ENCODE results near the gene RAI1. TPM values are rescaled to one million over a fixed set of nuclear protein-coding genes. Genes with fewer than 3 reads are reported as not detected.
A peak's percentile ranks its signal among the peaks of the same experiment; 100 is the strongest.

RAI1 gene
- total and polyA plus RNA-seq, 10 of the 15 experiments (the other 5 are each of a cell fraction or from before 2014, with no cell fraction given), result 0.66 to 37.7 (median 6.0) TPM

- TF ChIP-seq ZBTB40 (IDR thresholded peaks at IDR 0.05; ENCODE audit: borderline replicate concordance), result no peak; the same call in 1 of the 2 replicates
- TF ChIP-seq FOXK2 (IDR thresholded peaks at IDR 0.05), result no peak
- peak; percentile 78; the same call in 1 of the 2 replicates for TF ChIP-seq NFYB (IDR thresholded peaks at IDR 0.05; ENCODE audit: insufficient read depth, low read depth, low read length)
- TF ChIP-seq SUZ12 (IDR thresholded peaks at IDR 0.05; ENCODE audit: unreplicated experiment), result no peak
- TF ChIP-seq EP300 (IDR thresholded peaks at IDR 0.05; ENCODE audit: borderline replicate concordance in 1 of 2, control insufficient read depth in 1 of 2, low read depth in 2 of 2, low read length in 2 of 2), result no peak
- TF ChIP-seq GABPA (IDR thresholded peaks at IDR 0.05; ENCODE audit: low read depth), result no peak
- TF ChIP-seq RB1 (IDR thresholded peaks at IDR 0.05; ENCODE audit: borderline replicate concordance), result peak; percentile 75; the same call in 1 of the 2 replicates
- peak; percentile 40 for TF ChIP-seq SMAD1 (IDR thresholded peaks at IDR 0.05; ENCODE audit: low read depth, partially characterized antibody)
- TF ChIP-seq SPI1 (IDR thresholded peaks at IDR 0.05; ENCODE audit: borderline replicate concordance, insufficient read depth, low read depth, low read length), result no peak
- TF ChIP-seq SP1 (IDR thresholded peaks at IDR 0.05; ENCODE audit: low read depth, low read length), result peak; percentile 68
- TF ChIP-seq PAX5 (IDR thresholded peaks at IDR 0.05; ENCODE audit: borderline replicate concordance, low read depth, low read length), result 0 out of 2 replicates have a peak, but pooled peaks have one; percentile 15
- TF ChIP-seq DPF2 (IDR thresholded peaks at IDR 0.05), result peak; percentile 85
- TF ChIP-seq TARDBP (IDR thresholded peaks at IDR 0.05; ENCODE audit: borderline replicate concordance), result no peak
- TF ChIP-seq RCOR1 (conservative IDR thresholded peaks at IDR 0.05; ENCODE audit: low read depth, low read length), result no peak
- TF ChIP-seq JUNB (IDR thresholded peaks at IDR 0.05), result no peak
- TF ChIP-seq HDGF (IDR thresholded peaks at IDR 0.05), result no peak
- peak; percentile 23 for TF ChIP-seq RELA (IDR thresholded peaks at IDR 0.05; ENCODE audit: borderline replicate concordance, partially characterized antibody)
- TF ChIP-seq CREM (IDR thresholded peaks at IDR 0.05; ENCODE audit: low read depth), result peak; percentile 51; the same call in 1 of the 2 replicates
- peak; percentile 91 for TF ChIP-seq SREBF1 (IDR thresholded peaks at IDR 0.05; ENCODE audit: low read length)
- peak; percentile 63; the same call in 2 of the 3 replicates for TF ChIP-seq POU2F2 (IDR thresholded peaks at IDR 0.05; ENCODE audit: borderline replicate concordance, low read depth, low read length)
- TF ChIP-seq RFX5 (IDR thresholded peaks at IDR 0.05; ENCODE audit: low read depth, low read length), result peak; percentile 8; the same call in 1 of the 2 replicates
- TF ChIP-seq SRF (IDR thresholded peaks at IDR 0.05; ENCODE audit: low read depth in 2 of 2, low read length in 2 of 2), result no peak
- TF ChIP-seq NR2C2 (IDR thresholded peaks at IDR 0.05; ENCODE audit: borderline replicate concordance, control insufficient read depth, insufficient read length, low read depth), result no peak
- no peak for TF ChIP-seq NFXL1 (IDR thresholded peaks at IDR 0.05; ENCODE audit: borderline replicate concordance)
- TF ChIP-seq ZNF274 (IDR thresholded peaks at IDR 0.05; ENCODE audit: insufficient read depth, insufficient read length), result no peak
- no peak for TF ChIP-seq CBX5 (IDR thresholded peaks at IDR 0.05; ENCODE audit: low read depth)
- peak; percentile 28 for TF ChIP-seq HDAC6 (IDR thresholded peaks at IDR 0.05; ENCODE audit: unreplicated experiment)
These were observed 158.8 kb downstream of the RAI1 start (continued) for GRCh38 chr17:17839791-17840707.
